HG02759 (cell line): Measurements from ENCODE around the gene C1orf52.
A peak's percentile ranks its signal among the peaks of the same experiment; 100 is the strongest.

Experiments
- ATAC-seq: cut with Tn5 transposase; IDR thresholded peaks from one replicate; pipeline ENCODE4 v1.9.1; 2021; ENCODE audit warnings: mild to moderate bottlenecking, moderate library complexity; ENCODE audit not compliant: unreplicated experiment

Gene C1orf52

DNA sequence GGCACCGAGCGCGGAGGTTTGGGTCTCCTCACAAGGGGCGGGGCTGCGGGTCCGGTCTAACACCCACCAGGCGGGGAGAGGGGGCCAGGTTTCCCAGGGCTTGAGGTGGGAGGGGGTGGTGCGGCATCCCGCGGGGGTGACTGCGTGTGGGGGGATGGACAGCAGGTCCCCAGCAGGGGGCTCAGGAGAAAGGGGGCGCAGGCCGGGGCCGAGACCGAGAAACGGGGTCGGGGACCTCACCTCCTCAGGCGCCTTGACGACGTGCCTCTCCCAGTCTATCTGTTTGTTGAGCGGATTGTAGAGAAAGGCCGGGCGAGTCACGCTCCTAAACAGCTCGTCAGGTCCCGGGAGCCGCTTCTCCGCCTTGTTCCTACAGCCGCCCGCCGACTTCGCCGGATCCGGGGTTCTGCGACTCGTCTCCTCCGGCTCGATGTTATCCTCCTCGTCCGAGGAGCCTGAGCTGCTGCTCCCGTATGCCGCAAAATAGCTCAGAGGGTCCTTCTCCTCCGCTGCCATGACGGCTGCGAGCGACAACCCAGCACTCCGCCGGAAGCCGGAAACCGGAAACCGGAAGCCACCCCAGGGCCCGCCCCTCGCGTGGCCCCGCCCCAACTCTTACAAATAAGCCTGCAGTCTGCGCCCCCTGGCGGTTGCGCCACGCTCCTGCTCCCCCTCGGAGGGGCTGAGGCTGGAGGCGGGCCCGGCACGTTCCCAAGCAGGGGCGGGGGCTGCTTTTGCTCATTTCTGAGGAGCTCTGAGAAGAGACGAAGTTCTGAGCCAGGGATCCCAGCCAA is at the start of gene C1orf52:
Gene C1orf52, minus strand, starts transcription at position 545 of the 794 bp plus-strand sequence. Its CDS starts 29 bp downstream, at position 516.
- peak; percentile 99 for ATAC-seq

DNA sequence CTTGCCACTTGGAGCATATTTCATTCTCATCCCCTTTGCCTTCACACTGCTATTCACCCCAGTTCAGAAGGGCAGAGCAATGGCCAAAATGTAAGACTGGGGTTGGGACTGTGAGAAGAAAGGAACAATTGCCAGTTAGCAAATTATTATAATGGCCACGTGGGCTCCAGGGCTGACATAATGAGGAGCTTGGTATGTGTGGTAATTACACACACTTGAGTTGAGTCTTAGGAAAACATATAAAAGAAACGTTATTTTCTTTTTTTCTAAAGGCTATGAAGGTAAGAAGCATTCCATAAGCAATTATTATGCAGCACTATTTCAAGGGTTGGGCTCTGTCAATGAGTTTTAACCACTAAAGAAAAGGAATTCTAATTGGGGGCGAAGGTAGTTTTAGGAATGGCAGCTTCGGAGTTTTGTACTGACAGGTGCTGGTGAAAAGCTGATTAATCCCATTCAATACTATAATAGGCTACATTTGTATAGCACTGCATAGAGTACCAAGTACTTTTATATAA is 49.4 kb upstream of the C1orf52 start:
- no peak for ATAC-seq

DNA sequence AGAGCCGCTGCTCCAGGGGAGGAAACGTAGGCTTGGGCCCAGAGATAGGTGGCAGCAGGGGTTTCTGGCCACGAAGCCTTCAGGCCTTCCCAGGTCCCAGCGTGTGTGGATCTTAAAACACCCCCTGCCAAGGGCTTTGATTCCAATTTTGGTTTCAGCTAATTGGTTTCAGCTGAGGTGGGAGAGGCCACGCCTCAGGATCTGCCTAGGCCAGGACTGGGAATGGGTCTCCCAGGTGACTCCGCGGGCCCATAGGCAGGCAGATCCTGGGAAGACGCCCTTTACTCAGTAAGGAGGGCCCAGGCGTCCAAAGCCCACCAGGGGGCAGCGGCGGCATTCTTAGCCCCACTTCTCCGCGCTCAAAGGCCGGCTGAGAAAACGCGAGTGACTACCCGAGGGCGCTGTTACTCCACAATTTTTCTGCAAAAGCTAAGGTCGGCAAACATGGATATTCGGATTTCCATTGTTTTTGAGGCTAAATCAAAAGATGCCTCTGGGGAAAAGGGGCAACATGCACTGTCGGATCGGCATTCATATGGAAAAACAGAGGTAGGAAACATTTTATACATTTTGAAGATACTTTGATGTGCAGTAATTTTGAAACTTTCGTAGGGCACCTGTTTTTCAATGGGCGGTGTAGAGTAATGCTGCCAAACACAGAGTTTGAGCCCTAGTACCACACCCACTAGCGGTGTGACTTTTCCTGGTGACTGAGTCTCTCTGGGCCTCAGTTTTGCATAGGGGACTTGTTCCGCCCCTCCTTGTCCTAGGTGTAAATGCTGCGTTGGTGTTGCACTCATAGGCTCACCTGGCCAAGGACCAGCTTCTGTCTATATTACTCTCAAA is 48.7 kb upstream of the C1orf52 start:
- ATAC-seq = peak; percentile 97

DNA sequence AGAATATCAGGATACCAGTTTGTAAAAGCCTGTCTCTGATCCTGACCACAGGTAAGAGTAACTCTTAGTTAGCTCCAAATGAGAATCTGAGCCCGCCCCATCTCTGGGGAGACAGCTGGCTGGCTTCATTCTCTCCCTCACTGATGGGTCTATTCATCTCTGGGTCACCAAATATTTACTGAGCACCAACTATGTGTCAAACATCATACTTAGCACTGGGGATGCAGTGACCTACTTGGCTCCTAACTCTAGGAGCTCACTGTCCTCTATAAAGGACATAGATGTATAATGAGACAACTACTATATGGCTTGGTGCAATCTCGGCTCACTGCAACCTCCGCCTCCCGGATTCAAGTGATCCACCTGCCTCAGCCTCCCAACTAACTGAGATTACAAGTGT is 46.8 kb upstream of the C1orf52 start:
- ATAC-seq = no peak

DNA sequence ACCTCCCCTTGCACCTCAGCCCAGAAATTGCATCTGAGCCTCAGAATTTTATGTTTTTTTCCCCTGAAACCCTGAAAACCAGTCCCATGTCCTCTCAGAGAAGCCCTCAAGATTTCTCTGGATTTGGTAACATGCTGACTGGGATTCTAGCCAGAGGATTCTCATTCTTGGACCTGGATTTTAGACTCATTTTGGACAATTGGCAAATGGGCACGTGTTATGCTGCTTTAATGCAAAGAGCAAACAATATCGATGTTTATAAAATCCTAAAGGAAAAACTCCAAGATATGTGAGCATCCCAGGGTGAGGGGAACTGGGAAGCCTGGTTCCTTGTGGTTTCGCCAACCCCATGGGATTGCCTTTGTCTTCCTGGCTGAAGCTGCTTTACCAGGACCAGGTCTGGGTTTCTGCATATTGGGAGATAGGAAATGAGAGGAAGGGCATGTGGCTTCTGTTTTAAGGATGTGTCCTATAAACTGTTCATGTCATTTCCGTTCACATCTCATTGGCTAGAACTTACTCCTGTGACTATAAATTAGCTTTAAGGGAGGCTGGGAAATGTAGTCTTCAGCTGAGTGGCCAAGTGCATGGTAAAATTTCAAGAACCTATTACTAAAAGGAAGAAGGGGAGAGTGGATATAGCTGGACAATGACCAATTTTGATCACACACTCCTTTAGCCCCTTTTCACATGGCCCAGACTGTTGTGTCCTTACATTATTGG is 44.1 kb upstream of the C1orf52 start:
- no peak for ATAC-seq

DNA sequence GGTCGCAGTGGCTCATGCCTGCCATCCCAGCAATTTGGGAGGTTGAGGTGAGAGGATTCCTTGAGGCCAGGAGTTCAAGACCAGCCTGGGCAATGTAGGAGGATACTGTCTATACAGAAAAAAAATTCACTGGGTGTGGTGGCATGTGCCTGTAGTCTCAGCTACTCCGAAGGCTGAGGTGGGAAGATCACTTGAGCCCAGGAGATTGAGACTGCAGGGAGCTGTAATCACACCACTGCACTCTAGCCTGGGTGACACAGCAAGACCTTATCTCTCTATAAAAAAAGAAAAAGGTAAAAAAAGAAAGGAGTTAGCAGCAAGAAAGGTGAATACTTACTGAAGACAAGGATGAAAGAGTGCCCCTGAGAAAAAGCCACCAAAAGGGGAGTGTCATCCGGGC is 40.7 kb upstream of the C1orf52 start:
- no peak for ATAC-seq

DNA sequence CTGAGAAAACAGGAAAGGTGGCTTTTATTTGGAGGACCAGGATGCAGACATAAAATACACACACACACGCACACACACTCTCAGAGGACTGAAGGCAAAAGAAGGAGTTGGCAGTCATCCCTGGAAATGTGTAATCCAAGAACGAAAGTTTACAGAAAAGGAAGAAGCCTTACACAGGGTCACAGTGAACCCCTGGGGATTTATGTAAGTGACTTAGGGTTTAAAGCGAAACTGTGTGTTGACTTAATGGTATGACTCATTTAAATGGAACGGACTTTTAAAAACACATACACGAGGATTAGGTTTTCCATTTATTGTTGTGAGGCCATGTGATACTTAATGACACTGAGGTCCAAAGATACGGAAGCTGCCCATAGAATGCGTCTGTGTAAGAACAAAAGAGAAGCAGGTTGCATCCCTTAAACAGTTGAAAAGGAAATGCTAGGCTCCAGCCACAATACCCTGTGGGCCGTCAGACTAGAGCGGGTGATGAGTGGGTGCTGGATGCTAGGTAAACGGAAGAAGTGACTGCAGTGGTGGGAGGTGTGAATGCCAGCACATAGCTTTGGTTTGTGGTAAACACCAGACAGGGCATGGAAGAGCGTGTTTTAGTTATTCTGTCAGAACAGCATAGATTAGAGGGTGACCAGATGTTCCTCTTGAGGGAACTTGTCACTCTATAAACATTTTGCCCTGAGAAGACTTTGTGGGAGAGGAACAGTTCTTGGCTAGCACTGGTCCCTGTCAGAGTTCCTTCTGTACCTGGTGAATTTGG is 38.6 kb upstream of the C1orf52 start:
- peak; percentile 91 for ATAC-seq

DNA sequence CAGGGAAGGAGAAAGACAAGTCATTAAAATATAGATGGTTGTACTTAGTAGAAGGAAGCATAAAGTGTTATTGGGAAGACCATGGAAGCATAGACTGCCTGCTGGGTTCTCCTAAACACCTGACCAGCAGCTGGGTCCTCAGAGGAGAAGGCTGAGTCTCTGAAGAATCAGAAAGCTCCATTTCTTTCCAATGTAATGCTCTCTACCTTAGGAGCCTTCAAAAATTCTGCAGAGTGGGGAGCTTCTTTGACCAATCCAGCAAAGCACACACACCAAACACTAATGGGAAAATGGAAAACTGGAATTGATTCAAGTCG is 38.0 kb upstream of the C1orf52 start:
- no peak for ATAC-seq

DNA sequence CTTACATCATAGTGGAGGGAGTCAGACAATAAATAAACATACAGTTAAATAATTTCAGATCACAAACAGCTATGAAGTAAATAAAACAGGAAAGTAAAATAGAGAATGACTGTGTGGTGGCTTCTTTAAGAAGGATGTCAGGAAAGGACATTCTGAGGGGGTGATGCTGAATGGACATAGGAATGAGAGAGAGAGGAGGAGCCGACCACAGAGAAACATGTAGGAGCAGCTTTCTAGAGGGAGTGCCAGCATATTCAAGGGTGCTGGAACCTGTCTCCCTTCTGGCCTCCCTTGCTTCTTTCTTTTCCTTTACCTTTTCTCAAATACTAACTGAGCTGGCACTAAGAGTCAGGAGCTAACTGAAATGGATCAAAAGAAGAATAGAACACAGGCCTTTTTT is 37.5 kb upstream of the C1orf52 start:
- no peak for ATAC-seq

DNA sequence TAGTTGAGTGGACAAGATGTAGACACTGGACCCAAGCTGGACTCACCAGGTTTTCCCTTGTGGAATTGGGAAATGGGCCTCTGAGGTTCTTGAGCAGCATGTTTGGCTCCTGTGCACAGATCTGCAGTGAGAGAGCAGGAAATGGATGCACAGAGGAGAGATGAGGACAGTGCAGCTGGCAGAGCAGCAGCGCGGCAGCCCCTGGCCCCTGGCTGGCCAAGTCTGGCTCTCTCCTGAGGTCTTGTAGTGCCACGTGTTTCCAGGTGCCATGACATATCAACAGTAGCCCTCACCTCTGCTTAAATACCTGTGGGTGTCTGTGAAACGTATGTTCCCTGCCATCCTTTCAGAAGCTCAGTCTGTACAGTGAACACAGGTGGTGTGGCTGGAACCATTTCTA is 36.2 kb upstream of the C1orf52 start:
- ATAC-seq = no peak

DNA sequence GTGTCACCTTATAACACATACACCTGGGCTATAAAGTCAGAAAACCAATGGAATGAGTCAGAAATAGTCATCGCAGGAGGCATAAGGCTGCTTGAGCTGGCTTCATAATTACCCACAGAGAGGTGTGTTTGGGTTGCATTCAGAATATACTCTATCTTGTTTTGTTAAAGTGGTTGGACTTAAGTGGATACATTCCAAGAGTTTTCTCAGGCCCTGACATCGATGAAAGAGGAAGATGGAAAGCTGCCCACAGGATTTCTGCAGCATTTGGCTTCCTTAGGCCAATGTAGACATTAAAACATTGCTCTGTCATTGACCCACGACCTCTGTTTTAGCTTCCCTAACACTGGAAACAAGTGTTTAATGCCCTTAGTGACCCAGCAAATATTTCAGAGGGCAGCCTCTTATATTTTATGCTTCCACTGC is 35.6 kb upstream of the C1orf52 start:
- ATAC-seq = no peak

DNA sequence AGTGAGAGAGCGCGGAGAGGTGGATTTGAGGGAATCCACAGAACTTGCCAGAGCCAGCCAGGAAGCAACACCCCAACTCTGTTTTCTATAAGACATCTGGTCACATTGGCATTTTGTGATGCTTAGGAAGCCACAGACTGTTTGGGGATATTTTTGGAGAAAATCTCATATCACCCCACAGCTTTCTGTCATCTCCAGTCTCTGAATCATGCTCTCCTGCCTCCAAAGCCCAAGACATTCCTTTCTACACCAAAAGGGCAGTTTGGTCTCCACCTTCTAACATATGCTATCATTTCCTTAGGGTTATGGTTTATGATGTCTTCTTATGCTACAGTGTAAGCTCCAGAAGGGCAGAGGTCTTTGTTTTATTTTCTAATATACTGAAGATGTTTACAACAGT is 31.4 kb upstream of the C1orf52 start:
- ATAC-seq = no peak

DNA sequence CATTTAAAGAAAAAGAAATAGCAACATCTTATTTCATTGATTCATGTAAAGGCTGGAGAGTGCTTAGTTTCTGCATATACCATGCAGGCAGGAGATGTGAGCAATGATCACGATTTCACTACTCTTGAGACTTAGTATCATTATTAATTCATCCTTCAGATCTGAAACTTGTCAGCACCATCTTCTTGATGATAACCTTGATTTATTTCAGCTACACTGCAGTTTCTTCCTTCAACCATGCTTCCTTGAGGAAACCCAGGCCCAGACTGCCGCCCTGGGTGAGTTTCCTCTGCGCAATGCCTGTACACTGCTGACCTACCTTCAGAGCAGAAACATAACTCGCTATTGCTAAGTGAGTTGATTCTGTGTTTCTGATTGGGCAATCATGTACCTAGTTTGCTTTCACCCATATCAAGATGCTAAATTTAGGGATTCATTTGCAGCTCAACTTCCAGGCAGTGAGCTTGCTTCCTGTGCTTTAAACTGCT is 30.4 kb upstream of the C1orf52 start:
- peak; percentile 41 for ATAC-seq

DNA sequence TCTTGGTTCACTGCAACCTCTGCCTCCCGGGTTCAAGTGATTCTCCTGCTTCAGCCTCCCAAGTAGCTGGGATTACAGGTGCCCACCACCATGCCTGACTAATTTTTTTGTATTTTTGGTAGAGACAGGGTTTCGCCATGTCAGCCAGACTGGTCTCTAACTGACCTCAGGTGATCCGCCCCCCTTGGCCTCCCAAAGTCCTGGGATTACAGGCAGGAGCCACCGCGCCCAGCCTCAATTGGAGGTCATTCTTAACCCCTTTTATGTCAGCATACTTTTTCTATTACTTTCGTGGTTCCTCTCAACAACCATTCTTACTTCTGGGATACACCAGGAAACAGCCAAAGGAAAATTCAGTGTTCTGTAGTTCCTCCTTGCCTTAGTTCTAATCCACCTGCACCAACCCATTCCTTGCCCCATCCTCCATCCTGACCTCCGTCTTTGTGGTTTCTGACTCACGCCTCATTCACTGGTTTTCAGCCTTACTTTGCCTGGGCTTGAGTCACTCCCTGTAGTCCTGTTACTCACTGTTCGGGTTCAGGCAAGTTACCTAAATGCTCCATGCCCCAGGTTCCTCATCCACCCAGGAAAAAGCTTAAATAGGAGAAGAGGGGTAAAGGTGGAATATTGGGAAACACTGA is 29.9 kb upstream of the C1orf52 start:
- ATAC-seq = peak; percentile 28

DNA sequence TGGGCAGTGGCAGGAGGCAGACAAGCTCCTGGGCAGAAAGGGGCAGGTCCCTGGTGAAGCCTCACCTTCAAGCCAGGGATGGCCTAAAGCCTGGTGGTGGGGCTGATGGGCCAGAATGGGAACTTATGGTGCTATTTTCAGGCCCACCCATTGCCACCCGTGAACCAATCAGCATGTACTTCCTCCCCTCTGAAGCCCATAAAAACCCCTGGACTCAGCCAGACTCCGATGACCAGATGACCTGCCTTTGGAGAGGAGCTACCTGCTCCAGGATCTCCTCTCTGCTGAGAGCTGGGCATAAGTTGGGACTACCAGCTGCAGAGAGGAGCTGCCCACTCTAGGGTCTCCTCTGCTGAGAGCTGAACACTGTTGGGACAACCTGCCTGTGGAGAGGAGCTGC is 24.7 kb upstream of the C1orf52 start:
- ATAC-seq = no peak

DNA sequence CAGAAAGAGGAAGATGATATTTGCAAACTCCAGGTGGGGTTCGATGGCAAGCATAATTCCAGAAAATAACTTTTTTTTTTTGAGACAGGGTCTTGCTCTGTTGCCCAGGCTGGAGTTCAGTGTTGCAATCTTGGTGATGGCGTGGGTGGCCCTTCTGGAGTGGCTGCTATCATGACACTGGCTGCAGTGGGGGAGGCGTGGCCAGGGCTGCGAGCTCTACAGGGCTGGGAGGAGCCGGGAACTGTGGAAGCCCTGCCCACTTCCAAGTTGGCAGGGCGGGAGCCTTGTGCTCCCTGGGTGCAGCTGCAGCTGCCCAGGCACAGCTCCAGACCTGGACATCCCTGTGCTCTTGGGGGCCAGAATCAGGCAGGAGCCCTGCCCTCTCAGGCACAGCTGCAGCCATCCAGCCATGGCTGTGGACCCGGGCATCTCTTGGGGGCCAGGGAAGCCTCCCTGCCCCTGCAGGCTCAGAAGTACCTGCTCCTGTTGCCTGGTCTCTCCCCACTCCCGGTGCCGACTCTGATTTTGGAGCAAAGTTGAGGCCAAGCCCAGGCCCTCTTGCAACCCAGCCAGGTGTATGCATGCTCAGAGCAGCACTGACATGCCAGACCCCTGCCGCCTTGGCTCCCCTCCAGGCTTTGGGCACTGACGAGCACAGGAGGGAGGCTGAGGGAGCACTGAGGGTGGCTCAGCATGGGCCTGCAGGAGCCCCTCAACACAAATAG is 24.2 kb upstream of the C1orf52 start:
- no peak for ATAC-seq

DNA sequence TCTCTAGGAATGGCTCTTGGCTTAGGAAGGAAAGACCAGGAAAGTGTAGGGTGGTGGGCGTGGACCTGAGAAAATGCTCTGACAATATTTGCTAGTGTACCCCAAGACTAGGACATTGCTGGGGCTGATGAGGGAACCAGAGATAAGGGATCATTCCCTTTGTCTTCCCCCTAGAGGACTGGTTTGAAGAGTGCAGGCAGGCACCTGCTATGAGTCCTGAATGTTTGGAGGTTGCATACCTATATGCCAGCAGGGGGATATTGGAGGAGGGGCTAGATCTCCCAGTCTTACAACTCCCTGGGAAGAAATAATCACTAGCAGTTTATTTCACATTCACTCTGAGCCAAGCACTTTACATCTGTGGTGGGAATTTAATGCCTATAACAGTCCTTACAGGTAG is 23.0 kb upstream of the C1orf52 start:
- no peak for ATAC-seq

DNA sequence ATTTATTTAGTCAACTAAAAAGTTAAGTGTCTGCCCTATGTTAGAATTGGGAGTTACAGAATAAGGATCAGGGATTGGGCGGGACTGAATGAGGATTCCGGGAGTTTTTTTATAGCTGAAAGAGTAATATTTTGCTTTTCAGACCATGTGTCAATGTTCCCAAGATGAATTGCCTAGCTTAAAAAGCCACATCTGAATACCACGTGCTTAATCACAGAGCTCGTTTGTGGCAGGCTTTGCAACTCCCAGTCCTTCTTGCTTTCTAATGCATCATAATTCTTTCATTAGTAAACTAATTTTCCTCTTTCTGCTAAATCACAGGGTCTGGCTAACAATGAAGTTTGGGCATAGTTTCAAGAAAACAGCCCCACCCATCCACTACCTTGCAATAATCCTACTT is 21.2 kb upstream of the C1orf52 start:
- ATAC-seq = no peak

DNA sequence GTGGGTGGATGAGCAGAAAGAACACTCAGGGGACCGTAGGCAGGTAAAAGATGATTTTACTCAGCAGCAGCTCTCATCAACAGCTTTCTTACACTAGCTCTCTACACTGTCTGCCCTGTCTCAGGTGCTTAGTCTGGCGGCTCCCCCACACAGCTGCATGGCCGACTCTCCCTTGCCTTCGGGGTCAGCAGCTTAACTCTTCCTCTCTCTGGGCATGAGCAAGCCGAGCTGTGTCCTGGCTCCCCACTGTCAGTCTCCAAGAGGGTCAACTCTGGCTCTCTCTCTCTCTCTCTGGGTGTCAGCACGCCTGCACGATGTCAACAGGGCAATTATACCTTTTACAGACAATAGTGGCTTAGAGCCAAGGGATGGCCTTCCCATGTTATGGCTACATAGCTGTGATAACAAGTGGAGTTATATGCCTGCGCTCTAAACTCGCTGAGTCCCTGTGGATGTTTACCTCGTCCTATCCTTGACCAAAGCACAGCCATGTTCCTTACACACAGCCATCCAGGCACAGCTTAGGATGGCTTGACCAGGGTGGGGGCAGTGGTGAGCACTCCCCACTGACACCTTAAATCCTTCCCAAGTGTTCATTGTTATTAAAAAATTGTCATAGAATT is 20.1 kb upstream of the C1orf52 start:
- no peak for ATAC-seq
